Middle frontal gyrus (tissue), 1 donor: Measurements from ENCODE around the gene HTRA1.

Source experiments
- DNase-seq: peaks from one replicate; pipeline ENCODE4 v3.0.0-alpha.2; 2015; ENCODE audit warnings: low spot score; ENCODE audit errors: extremely low spot score

Gene HTRA1

GRCh38 chr10:122553341-122553740 is 92.0 kb downstream of the HTRA1 start:
- no peak for DNase-seq

- DNase-seq = no peak
Measured at GRCh38 chr10:122554131-122555036, 93.0 kb downstream of the HTRA1 start.

GRCh38 chr10:122555442-122555841 is 94.1 kb downstream of the HTRA1 start:
- no peak for DNase-seq

GRCh38 chr10:122557516-122557915 is 96.2 kb downstream of the HTRA1 start:
- DNase-seq = no peak

- no peak for DNase-seq
Measured at GRCh38 chr10:122558452-122558851, 97.1 kb downstream of the HTRA1 start.

GRCh38 chr10:122559228-122559627 is 97.9 kb downstream of the HTRA1 start:
- DNase-seq = no peak

GRCh38 chr10:122560279-122560804 is 99.0 kb downstream of the HTRA1 start, which contains the start of gene DMBT1:
Gene DMBT1, plus strand, starts transcription at chr10:122560754. Its CDS starts 17 bp downstream, at chr10:122560771.
- no peak for DNase-seq

GRCh38 chr10:122561212-122561611 is 99.9 kb downstream of the HTRA1 start:
- DNase-seq = no peak

- no peak for DNase-seq
Measured at GRCh38 chr10:122561792-122562191, 100.4 kb downstream of the HTRA1 start.
